HG03520 (cell line): Measurements from ENCODE around the gene TCF12.

Source experiments
- ATAC-seq: cut with Tn5 transposase; IDR thresholded peaks from one replicate; pipeline ENCODE4 v1.9.1; 2021; ENCODE audit warnings: mild to moderate bottlenecking, moderate library complexity; ENCODE audit not compliant: unreplicated experiment

Gene TCF12

DNA sequence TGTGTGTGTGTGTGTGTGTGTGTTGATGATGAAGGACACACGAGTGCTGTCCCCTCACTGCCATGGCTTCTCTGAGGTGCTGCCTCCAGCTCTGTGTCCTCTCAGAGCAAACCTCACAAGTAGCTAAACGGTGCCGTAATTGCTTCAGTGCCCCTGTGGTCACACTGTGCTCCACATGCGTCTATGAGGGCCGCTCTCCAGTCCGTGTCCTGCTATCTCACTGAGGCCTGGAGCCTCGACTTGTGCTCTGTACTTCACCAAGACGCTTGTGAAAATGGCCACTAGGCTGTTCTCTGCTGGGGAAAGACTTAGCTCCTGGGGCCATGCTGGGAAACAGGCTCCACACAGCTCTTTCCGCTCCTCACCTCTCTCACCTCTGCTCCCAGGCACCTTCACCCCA is 392.4 kb downstream of the TCF12 start:
- ATAC-seq: no peak

DNA sequence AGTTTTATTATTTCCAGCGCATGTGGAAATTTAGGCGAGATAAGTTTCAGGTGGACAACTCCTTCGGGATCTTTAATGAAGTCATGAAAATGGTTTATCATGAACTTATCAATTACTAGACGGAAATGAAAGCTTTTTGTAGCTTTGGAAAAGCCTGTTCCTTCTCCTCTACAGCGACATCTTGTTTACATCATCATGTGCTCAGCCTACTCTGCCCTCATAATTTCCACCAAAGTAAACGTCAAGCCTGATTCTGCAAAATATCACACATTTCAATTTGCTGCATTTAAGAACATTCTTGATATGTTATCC is 393.5 kb downstream of the TCF12 start:
- no peak for ATAC-seq

DNA sequence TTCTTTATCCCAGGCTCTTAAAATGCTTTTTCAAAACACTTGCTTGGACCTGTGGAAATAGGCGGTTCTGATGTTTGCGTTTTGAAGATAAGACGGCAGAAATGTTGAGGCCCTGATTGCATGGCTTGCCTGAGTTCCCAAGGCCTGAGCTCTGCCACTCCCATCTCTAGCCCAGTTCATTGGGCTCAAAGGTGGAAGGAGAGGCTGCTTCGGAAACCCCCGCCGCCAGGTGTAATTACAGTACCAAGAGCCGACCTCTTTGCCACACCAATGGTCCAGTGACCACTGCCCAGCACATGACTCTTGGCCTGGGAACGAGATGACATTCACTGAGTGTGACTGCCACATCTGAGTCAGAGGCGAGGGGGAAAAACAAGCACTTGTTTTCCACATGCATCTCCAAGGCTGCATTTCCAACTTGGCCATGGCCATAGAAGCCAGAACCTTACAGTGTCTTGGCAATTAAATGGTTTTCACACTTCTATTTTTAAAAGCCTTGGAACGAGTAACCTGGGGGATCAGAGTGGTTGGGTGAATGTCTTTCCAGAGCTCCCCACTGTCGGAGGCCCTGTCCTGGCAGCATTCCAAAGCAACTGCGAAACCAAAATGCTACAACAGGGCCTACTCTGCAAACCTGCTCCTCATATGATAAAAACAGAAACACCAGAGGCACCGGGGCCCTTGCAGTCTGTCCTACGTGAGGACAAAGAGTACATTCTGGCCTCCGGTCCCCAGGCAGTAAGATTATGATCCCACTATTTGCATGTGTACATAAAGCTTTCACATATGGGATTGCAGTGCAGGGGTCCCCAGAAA is 394.1 kb downstream of the TCF12 start:
- ATAC-seq: no peak

DNA sequence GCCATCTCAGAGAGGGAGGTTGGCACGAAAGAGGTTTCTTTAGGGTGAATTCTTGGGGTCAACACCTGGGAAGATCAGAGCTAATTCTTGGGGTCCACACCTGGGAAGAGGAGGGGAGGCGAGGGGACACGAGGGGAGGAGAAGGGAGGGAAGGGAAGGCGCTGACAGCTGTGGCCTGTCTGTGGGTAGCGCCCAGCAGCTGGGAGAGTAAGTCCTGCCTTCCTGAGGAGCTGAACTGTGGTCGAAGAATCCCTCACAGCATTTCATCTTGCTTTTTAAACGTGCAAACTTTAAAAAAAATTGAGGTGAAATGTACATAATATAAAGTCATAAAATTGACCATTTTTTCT is 394.7 kb downstream of the TCF12 start:
- no peak for ATAC-seq

DNA sequence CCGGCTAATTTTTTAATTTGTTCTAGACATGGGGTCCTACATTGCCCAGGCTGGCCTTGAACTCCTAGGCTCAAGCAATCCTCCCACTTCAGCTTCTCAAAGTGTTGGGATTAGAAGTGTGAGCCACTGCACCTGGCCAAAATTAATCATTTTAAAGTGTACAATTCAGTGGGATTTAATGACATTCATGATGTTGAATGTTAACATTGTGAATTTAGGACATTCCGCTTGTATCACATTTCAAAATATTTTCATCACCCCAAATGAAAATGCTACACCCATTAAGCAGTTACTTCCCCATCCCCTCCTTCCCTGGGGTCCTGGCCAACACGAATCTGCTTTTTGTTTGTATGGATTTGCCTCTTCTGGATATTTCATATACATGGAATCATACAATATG is 395.8 kb downstream of the TCF12 start:
- no peak for ATAC-seq

DNA sequence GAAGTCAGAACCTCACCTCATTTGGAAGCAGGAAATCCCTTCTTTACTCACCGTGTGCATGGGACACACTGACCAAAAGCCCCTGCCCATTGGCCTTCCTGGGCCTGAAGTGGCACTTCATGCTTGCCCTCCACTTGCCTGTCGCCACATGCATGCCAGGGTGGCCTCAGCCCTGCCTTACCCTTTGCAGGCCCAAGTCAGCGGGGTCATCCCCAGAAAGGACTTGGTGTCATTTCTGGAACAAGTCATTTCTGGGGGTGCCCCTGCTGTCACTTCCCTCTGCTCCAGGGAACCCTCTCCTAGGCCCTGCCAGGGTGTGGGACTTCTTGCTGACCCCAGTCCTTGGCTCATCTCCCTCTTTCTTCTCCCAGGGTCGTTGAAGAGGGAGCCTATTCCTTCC is 398.0 kb downstream of the TCF12 start:
- no peak for ATAC-seq

DNA sequence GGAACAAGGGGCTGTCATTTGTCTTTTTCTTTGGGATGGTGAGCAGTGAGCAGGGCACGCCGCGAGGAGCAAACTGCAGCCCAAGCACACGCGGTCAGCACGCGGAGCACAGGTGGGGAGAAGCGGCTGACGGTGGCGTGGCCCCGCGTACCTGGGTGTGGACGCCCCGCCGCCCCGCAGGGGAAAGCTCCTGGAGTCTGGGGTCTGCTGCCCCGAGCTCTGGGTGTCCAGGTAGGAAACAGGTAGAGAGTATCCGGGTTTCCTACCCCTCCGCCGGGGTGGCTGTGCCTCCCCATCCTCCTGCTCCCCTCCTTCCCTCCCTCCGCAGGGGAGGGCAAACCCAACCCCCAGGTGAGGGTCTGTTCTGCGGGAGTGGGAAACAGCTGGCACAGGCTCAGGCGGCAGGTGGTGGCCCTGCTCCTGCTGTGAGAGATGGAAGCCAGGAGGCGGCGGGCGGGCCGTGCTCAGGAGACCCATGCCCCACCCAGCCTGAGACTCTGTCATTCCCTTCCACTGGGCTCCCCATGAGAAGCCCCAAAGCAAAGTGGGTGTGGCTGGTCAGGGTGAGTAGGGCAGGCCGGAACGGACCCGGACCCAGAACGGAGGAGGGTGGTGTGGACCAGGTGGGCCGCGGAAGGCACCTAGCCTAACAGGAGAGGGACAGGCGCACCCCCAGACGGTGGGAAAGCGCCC is 400.9 kb downstream of the TCF12 start:
- ATAC-seq: no peak

DNA sequence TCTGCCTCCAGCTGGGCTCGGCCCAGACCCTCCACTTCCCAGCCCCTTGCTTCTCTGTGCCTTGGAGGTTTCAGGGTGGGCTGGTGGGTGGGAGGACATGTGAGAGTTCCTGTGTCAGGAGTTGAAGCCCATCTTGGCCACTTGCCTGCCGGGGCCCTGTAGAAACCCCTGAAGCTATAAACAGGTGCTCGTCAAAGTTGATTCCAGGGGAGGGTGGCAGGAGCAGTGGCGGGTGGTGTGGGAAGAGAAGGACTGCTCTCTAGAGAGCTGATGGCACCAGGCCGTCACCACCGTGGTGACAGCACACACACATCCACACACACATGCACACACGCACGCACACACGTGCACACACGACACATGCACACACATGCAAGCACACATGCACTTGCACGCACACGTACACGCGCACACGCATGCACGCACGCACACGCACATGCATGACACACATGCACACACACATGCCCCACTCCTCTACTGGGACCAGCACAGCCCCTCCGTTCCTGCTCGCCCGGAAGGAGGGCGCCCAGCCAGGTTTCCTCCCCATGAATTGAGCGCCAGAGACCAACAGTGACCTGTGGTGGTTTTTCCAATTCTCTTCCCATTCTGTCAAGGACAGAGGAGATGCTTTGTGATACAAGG is 401.6 kb downstream of the TCF12 start:
- no peak for ATAC-seq

DNA sequence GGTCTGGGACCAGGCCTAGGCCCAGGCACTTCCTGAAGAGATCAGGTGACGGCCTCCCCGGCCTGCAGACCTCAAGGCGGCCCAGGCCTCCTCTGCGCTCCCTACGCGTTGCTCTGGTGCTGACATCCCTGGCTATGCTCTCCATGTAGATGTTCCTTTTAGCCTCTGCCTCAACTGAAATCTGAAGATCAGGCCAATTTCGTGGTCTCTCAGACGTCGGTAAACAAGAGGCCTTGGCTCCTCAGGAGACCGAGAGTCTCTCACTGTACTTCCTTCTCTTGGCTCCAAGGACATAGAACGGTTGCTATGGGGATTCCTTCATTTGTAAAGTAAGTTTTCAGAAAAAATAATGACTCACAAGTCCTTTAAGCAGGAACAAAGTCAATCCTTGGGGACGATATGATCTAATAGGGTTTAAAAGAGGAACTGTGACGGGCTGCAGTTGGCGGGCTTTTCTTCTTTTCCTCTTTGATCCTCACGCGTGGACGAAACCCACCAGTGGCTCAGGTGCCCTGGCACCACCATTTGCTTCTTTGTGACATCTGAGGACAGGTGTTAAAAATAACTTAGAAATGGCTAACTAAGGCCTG is 402.3 kb downstream of the TCF12 start:
- ATAC-seq: no peak

DNA sequence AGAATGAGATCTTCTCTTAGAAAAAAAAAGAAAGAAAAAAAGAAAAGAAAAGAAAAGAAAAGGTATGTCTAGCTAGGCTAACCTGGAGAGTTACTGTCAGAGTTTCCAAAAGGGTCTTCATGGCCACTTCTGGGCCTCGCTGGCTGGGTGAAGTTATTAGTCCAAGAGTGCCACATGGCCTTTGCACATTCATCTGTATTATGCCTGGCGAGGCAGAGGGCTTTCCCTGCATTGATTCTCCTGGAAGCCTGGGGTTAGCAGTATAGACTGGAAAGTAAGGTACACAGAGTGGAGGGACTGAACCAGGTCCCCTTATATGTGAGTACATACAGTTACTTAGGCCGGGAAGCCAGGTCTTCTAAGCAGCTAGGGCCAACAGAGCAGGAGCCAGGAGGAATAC is 403.0 kb downstream of the TCF12 start:
- no peak for ATAC-seq

DNA sequence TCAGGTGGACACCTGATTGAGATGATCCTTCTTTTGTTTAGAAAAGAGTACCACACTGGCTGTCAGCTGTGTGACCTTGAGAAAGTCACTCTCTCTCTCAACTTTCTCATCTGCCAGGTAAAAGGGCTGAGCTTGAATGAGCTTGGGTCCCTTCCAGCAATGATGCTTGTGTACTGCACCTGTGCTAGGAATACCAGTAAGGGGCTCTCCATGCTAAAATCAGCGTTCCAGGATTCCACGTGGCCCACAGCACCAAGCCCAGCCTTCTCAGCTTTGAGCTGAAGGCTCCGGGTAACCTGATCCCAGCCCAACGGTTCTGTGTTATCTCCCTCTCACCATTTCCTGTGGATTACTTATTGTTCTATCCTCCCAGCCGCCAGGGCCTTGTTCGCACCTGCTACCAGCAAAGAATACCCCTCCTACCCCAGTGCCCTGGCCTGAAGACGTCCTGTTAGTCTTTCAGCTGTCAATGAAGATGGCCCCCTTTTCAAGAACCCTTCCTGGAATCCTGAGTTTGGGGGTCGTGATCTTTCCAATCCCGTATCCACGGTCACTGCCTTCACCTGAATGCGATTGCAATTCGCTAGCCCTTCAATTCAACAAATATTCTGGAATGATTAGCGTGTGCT is 403.6 kb downstream of the TCF12 start:
- ATAC-seq: no peak

DNA sequence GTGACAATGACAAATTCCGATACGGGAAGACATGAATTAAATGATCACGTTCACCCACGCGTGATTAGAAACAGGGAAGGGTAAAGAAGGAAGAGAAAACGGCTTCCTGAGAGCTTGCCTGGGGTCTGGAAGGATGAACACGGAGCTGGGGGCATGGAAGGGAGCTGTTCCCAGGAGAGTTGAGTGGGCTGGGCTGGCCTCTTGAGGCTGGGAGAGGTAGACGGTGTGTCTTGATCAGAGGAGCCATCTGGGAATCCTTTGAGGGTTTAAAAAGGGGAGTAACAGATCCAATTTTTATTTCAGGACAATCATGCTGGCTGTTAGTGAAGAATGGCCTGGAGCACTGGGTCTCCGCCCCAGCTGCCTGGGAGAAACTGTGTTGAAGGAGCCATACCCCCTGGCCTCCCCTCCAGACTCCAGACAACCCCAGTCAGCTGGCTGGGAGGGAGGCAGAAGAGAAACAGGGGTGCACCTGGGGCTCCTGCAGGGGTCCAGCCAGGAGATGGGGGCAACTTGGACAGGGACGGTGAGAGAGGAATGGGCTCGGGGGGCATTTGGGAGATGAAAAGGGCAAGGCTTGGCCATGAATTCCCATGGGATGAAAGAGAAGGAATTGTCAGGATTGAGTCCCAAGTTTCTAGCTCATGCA is 404.3 kb downstream of the TCF12 start:
- ATAC-seq: no peak

DNA sequence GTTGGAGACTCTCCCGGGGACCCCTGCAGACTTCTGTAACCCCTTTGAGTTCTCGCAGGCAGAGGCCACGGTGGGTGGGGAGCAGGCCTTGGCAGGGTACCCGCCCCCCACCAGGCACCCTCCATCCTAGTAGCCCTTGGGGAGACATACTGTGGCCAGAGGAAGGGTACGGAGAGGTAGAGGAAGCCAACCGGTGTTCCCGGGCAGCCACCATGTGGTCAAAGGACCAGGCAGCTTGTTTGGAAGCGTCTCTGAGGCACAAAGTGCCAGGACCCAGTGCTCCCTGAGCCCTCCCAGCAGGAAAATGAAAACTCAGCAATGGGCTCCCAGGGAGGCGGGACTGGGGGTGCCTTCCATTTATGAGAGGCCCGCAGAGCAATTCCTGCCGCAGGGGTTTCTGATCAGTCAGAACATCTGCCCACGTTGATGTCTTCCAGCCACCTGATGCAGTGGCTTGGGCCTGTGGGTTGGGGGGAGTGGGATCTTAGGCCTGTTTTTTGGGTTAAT is 404.9 kb downstream of the TCF12 start:
- no peak for ATAC-seq

DNA sequence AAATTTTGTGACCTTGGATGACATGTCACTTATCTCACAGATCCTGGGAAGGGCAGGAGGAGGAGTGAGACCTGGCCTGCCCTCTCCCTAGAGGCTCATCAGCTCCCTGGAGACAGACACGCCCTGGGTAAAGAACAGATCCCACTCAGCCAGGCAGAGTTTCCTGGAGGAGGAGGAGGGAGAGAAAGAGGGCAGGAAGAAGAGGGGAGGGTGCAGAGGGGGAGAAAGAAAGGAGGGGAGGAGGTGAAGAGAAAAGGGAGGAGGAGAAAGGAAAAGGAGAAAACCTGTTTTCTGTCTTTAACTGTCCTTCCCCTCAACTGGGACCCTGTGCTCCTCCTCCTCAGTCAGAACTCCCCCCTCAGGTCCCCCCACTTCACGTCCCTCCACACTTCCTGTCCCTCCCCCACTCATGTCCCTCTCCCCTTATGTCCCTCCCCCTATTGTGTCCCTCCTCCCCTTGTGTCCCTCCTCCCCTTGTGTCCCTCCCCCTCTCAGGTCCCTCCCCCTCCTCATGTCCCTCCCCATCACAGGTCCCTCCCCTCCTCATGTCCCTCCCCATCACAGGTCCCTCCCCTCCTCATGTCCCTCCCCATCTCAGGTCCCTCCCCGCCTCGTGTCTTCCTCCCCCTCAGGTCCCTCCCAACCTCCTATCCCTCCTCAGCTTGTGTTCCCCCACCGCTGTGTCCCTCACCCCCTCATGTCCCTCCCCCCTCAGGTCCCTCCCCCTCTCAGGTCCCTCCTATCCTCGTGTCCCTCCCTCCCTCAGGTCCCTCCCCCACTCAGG is 405.6 kb downstream of the TCF12 start:
- no peak for ATAC-seq

DNA sequence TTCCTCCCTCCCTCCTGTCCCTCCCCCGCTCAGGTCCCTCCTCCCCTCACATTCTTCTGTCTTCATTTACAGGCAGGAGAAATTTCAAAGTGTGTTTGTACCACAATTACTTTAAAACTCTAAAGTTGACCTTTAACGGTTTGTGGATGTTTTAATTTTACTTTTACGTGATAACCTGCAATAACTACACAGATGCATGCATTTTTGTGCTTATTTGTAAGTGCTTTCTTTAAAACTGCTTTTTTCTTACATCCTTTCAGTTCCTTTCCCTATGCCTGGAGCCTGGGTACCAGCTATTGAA is 406.1 kb downstream of the TCF12 start:
- ATAC-seq: no peak

DNA sequence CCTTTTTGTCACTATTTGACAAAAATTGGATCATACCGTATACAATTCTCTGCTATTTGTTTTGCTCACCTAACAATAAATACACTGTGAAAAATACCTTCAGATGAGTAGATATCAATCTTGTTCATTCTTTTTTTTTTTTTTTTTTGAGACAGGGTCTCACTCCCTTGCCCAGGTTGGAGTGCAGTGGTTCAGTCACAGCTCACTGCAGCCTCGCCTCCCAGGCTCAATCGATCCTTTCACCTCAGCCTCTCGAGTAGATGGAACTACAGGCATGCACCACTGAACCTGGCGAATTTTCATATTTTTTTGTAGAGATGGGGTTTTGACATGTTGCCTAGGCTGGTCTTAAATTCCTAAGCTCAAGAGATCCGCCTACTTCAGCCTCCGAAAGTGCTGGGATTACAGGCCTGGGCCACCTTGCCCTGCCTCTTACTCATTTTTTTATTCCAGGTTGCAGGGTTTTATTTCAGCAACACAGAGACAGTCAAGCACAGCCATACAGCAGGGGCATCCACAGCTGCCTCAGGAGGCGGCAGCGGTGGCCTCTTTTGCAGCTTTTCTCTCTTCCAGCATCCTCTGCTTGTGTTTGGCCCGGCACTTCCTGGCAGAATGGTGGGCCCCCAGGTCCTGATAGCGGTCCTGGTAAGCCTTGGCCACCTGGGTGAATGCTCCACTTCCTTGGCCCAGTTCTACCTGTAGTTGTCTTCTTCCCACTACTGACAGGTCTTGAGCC is 406.7 kb downstream of the TCF12 start:
- no peak for ATAC-seq

DNA sequence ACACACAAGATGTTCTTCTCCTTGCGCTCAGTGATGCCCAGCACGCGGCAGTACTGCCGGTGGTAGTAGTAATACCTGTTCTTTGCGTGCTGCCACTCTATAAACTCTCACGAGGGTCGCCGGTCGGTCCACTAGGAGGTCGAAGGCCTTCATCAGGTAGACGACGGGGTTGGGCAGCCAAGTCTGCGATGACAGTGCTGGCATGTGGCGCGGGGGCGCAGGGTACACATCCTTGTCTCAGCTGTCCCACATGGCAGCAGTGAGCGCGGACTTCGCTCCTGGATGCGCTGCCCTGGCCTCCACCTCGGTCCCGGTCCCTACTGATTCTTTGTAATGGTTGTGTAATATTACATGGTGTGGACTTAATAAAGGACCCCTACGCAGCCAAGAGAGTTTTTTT is 407.8 kb downstream of the TCF12 start:
- no peak for ATAC-seq

DNA sequence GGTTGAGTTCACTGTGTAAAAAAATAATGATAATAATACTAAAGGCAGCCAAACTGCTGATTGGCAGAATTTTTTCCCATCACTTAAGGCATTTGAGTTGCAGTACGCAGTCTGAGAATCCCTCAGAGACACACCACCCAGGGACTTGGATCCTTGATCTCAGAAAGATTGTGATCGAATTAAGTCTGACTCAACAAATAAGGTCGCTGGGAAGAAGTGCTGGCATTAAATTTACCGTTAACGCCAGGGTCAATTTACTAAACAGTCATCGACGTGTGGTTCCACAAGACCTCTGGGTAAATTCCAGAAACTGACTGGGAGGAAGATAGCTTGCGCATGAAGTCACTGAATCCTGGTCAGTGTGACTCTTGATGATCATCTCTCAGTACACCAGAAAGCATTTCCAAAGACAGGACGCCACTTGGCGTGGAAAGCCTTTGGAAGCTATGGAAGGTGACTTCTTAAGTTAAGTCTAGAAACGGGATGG is 409.6 kb downstream of the TCF12 start:
- ATAC-seq: no peak

DNA sequence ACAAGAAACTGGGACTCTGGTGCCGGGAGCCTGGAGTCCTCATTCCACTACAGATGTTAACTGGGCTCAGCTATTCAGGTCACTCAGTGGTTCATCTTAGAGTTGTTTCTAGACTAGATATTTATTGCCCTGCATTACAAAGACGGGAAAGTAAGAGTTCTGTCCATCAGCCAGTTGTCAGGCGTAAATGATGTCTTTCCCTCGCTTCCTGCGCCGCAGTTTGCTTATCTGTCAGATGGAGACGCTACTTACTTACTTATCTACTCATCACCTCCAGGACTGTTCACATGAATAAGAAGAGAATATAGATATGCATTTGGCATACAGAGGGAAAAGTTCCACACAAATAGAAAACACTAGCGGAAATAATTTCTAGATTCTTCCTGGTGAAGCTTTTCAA is 410.0 kb downstream of the TCF12 start:
- ATAC-seq: no peak
